ENCODE measurements around the gene CDH23.

GRCh38 chr10:71573562-71574518, 177.1 kb downstream of the CDH23 start:
- TF ChIP-seq CTCF (IDR thresholded peaks at IDR 0.05; ENCODE audit: control extremely low read depth in 1 of 3, insufficient read depth in 1 of 3, low read depth in 1 of 3, low read length in 3 of 3) (no peak), ASH2L (IDR thresholded peaks at IDR 0.05; ENCODE audit: low read length) (no peak), POLR2A (IDR thresholded peaks at IDR 0.05; ENCODE audit: control extremely low read depth in 1 of 2, low read depth in 2 of 2, low read length in 2 of 2) (no peak), RFX5 (IDR thresholded peaks at IDR 0.05; ENCODE audit: borderline replicate concordance, low read depth, low read length) (no peak), CEBPB (IDR thresholded peaks at IDR 0.05; ENCODE audit: low read depth, low read length) (no peak), PHF8 (conservative IDR thresholded peaks at IDR 0.05; ENCODE audit: low read depth, low read length) (no peak), SP2 (IDR thresholded peaks at IDR 0.05; ENCODE audit: low read length) (no peak), CREB1 (IDR thresholded peaks at IDR 0.05) (no peak), TCF12 (IDR thresholded peaks at IDR 0.05; ENCODE audit: low read depth, low read length) (no peak), GABPA (IDR thresholded peaks at IDR 0.05; ENCODE audit: borderline replicate concordance, insufficient read depth, low read length) (no peak), SP1 (IDR thresholded peaks at IDR 0.05; ENCODE audit: low read depth, low read length) (no peak), CBX8 (IDR thresholded peaks at IDR 0.05; ENCODE audit: borderline replicate concordance, low read depth, low read length) (no peak)
